22Rv1 (cell line): Measurements from ENCODE around the gene STAB1.

Experiments used
- ZFX ChIP-seq: fragments of 450-650 bp; IDR thresholded peaks from 2 replicates; pipeline ENCODE4 v1.6.1; 2017; ENCODE audit warnings: antibody characterized with exemption, borderline replicate concordance
- TF ChIP-seq, protein P1 (sequence below): fragments of 450-650 bp; IDR thresholded peaks from 2 replicates; pipeline ENCODE4 v1.5.1; 2017; ENCODE audit warnings: mild to moderate bottlenecking

DNA sequence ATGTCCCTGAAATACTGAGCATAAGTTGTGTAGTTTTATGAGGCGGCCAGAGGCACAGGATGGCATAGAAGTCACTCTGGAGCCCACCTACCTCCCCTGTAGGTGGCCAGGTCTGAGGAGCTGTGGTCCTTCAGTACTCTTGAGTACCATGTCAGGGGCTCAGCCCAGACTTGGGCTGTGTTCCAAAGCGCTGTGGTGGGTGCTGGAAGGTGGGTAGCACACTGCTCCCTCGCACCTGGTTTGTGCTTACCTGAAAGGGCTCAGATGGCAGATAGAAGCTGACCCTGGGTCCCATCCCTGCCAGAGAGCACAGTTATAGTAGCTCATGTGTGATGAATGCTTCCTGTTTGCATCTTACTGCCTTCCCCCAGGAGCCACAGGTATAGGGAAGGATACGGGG is 24.2 kb upstream of the STAB1 start:
- TF ChIP-seq, protein P1, sequence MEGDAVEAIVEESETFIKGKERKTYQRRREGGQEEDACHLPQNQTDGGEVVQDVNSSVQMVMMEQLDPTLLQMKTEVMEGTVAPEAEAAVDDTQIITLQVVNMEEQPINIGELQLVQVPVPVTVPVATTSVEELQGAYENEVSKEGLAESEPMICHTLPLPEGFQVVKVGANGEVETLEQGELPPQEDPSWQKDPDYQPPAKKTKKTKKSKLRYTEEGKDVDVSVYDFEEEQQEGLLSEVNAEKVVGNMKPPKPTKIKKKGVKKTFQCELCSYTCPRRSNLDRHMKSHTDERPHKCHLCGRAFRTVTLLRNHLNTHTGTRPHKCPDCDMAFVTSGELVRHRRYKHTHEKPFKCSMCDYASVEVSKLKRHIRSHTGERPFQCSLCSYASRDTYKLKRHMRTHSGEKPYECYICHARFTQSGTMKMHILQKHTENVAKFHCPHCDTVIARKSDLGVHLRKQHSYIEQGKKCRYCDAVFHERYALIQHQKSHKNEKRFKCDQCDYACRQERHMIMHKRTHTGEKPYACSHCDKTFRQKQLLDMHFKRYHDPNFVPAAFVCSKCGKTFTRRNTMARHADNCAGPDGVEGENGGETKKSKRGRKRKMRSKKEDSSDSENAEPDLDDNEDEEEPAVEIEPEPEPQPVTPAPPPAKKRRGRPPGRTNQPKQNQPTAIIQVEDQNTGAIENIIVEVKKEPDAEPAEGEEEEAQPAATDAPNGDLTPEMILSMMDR = no peak
- no peak for TF ChIP-seq ZFX
